NCI-H146 (cell line): ENCODE results near the gene TRAPPC11.
"Not testable (repeated sequence)": the region's sequence is repeated elsewhere in the genome, so short reads cannot be mapped to it uniquely, and the experiment has no call there.

Experiments
- DNase-seq: peaks from one replicate; lab custom pipeline; 2025; lab: John Stamatoyannopoulos, UW

The TRAPPC11 gene

DNA sequence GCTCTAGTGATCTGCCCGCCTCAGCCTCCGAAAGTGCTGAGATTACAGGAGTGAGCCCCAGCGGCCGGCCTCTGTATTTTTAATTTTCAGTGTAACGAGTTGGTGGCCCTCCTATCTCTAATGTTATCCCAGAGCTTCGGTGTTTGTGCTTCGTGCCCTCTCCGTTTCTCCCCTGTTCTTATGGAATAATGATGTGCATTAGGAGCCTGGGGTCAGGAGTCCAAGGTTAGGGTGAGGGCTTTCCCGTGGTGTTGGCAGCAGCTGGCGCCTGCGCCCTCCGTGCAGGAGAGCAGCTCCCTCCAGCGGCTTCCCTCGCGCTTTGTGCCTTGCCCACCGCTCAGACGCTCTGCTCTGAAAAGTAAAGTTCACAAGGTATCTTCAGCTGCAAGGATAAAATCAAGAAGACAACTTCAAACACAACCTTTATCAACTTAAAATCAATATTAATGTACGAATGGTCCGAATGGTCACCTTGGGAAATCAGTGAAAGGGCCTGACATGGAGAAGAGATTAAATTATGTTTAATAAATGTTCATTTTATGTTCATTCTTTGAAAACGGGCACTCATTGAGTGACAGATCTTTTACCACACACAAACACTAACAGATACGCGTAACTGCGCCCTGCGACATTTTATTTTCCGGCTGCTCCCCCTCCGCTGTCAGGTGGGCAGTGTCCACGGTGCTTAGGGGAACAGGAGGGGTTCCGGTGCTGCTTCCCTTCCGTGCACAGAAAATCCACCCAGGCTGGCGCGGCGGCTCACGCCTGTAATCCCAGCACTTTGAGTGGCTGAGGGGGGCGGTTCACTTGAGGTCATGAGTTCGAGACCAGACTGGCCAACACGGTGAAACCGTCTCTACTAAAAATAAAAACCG, 62.4 kb downstream of the TRAPPC11 start:
- no peak for DNase-seq

DNA sequence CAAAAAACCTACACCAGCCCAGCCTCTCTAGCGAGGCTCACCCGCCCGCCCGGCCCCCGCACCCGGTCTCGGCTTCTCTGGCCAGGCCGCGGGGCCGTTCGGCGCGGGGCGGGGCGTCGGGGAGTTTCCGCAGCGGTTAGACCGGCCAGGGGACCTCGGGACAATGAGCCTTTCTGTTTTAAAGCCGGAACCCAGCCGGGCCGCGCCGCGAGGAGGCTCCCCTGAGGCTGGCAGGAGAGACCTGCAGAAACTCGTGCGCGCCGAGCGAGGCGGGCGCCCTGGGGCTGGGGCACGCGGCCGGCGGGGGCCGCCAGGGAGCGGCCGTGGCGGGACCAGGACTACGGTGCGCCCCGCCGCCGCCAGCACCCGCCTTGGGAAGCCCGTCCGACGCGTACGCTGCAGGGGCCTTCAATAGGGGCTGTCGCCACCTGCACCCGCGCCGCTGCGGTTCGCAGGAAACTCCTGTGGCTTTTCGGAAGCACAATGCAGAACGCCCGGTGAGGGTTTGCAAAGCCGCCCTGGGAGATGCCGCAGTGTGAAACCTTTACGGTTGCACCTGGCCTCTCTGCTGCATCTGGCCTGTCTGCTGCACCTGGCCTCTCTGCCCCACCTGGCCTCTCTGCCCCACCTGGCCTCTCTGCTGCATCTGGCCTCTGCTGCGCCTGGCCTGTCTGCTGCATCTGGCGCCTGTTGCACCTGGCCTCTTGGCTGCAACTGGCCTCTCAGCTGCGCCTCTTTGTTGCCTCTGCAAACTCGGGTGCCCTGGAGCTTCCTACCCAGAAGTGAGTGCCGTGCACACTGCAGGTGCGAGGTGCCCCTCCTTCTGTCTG, 63.9 kb downstream of the TRAPPC11 start:
- peak; percentile 100 for DNase-seq

DNA sequence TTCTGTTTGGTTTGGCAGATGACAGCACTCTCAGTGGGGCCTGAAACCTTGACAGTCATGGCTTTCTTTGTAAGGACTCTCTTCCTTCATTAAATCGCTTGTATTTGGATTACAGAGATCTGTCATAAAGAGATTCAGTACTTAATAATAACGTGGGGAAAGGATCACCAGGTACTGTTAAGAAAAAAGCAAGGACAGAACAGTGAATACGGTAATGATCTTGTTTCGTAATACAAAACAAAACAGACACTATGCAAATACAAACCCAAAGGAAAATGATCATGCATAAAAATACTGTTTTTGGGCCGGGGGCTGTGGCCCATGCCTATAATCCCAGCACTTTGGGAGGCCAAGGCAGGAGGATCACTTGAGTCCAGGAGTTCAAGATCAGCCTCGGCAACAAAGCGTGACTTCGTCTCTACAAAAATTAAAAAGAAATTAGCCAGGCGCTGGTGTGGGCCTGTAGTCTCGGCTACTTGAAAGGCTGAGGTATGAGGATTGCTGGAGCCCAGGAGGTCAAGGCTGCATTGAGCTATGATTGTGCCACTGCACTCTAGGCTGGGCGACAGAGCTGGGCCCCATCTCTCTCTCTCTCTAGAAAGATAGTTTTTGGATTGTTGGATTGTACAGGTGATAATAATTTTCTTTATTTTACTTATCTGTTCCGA, 64.6 kb downstream of the TRAPPC11 start:
- DNase-seq: no peak

DNA sequence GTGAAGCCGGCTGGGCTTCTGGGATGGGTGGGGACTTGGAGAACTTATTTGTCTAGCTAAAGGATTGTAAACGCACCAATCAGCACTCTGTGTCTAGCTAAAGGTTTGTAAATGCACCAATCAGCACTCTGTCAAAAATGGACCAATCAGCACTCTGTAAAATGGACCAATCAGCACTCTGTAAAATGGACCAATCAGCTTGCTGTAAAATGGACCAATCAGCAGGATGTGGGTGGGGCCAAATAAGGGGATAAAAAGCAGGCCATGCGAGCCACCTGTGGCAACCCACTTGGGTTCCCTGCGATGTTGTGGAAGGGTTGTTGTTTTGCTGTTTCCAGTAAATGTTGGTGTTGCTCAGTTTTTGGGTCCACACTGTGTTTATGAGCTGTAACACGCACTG, 66.5 kb downstream of the TRAPPC11 start:
- DNase-seq: not testable (repeated sequence)

- DNase-seq: no peak
Observed at GRCh38 chr4:183727482-183727881, 68.4 kb downstream of the TRAPPC11 start.

DNA sequence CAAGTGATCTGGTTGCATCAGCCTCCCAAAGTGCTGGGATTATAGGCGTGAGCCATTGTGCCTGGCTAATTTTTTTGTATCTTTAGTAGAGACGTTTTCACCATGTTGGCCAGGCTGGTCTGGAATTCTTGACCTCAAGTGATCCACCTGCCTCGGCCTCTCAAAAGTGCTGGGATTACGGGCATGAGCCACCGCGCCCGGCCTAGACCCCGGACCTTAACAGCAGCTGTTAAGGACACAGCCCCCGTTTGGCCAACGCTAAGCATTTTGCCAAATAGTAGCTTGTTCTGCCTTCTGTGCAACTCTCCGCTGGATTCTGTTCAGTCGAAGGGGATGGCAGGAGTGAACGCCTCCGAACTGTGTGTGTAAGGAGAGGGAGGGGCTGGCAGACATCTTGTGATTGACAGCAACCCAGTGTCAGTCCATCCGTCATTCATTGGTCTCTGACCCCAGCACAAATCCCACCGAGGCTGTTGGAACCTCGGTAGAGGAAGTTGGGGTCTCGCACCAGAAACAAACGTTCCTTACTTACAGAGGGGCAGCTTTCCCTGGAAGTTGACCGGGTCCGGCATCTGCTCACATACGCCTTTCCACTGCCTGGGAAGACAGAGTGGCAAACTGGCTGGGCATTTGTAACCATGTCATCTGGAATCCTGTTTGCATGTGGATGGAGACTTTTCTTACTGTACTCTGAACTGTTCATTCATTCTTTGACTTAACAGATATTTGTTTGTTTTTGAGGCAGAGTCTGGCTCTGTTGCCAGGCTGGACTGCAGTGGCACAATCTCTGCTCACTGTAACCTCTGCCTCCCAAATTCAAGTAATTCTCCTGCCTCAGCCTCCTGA, 69.4 kb downstream of the TRAPPC11 start:
- DNase-seq: no peak

DNA sequence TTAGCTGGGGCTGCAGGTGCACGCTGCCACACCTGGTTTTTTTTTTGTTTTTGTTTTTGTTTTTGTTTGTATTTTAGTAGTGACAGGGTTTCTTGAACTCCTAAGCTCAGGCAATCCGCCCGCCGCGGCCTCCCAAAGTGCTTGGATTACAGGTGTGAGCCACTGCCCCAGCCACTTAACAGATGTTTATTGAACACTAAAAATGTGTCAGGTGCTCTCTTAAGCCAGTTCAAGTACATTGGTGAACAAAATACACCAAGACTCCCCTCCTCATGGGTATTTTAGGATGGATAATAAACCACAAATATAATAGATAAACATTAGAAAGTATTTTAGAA, 69.9 kb downstream of the TRAPPC11 start:
- DNase-seq: no peak

DNA sequence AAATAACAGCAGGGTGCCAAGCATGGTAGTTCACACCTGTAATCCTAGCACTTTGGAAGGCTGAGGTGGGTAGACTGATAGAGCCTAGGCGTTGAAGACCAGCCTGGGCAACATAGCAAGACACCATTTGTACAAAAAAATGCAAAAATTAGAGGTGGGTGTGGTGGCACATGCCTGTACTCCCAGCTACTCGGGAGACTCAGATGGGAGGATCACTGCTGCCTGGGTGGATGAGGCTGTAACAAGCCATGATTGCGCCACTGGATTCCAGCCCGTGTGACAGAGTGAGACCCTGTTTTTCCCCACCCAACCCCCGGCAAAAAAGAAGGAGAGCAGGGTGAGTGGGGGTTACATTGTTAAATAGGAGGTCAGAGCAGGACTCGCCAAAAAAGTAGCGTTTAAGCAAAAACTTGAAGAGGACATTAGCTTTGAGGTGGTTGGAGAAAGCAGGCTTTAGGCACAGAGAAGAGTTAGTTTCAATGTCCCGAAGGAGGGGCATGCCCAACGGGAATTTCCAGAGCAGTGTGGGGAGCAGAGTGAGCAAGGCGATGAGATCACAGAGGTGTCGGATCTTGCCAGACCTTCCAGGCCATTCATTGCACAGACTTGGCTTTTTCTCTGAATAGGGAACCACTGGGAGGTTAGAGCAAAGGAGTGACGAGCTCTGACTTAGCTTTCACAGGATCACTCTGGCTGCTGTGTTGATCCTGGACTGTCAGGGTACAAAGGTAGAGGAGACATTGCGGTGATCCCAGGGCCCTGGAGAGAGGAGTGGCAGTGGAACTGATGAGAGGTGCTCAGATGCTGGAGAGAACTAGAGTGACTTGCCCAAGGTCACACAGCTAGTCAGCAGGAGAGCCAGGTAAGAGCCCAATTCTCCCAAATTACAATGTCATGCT, 70.6 kb downstream of the TRAPPC11 start:
- no peak for DNase-seq

GRCh38 chr4:183732296-183732695, 73.2 kb downstream of the TRAPPC11 start:
- no peak for DNase-seq

DNA sequence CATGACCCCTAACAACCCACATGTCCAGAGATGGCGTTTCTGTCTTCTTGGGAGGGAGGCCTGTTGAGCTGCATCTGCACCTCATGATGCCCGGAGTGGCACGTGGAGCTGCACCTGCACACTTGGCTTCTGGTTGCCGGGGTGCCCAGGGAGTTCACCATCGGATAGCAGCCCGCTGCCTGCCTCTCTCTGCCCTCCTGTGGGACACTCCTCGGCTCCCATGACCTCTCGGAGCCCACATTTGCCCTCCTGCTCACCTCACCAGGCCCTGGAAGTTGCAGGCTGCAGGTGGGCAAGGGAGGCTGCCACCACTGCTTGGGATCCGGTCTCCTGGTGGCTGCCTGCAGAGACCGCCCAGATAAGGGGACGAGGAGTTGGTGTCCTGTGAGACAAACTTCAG, 74.1 kb downstream of the TRAPPC11 start:
- no peak for DNase-seq

GRCh38 chr4:183738081-183738673, 79.1 kb downstream of the TRAPPC11 start:
- DNase-seq: no peak

DNA sequence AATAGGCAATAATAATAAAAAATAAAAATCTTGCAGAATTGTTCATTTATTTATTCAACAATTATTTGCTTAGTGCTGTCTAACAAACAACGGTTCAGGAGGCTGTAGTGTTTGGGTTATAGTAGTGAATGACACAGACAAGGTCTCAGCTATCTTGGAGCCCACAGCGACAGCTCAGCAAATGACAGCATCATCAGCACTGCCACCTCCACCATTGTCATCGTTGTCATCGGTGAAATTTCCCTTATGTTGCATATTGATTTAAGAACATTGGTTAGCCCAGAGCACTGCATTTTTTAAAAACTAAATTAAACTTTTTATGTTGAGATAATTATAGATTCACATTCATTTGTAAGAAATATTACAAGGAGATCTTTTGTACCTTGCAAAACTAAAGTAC, 79.9 kb downstream of the TRAPPC11 start:
- no peak for DNase-seq

GRCh38 chr4:183746305-183747229, 87.5 kb downstream of the TRAPPC11 start:
- DNase-seq: no peak

DNA sequence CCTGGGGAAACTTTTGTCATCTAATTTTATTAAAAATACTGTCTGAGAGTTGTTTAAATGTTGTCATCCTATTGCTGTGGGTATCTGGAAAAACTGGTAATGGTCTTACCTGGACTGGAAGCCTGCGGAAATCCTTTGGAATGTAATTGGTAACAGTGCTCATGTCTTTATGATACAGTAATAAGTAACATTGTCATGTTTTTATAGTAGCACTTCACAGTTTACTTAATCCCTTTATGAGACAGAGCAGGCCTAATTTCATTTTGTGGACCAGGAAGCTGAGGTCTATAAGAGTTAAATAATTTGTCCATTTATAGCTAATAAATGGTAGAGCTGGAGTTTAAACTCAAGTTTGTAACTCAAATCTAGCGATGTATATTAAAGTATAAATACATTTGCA, 88.3 kb downstream of the TRAPPC11 start:
- DNase-seq: no peak

GRCh38 chr4:183747931-183748670, 89.0 kb downstream of the TRAPPC11 start:
- no peak for DNase-seq

- DNase-seq: no peak
Observed at GRCh38 chr4:183751106-183751505, 92.0 kb downstream of the TRAPPC11 start.

- DNase-seq: no peak
Observed at GRCh38 chr4:183755596-183755995, 96.5 kb downstream of the TRAPPC11 start.

DNA sequence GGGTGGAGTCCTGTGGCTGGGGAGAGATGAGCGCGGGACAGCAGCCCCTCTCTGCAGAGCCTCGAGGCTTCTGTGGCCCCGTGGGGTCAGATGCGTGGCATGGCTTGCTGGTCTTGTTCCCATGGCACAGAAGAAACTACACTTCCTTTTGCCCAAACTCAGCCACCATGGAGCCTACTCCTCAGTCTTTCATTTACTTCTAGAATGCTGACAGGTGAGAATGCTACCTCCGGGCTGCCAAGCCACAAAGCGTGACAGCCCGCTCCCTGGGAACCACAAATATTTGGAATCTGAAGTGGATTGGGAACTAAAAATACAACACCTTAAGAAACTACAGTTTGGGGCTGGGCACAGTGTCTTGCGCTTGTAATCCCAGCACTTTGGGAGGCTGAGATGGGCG, 98.0 kb downstream of the TRAPPC11 start:
- DNase-seq: no peak
